OCI-LY7 (cell line): ENCODE measurements around the gene PHPT1. TPM values are rescaled to one million over a fixed set of nuclear protein-coding genes. Genes with fewer than 3 reads are reported as not detected.
"Not testable (repeated sequence)": the region's sequence is repeated elsewhere in the genome, so short reads cannot be mapped to it uniquely, and the experiment has no call there.

ENCODE experiments used
- BruUV-seq: library from RNA; stranded (reverse); fragments of 400-500 nt; replicated peaks from 2 replicates; lab custom pipeline; 2021; lab: Mats Ljungman, UMichigan
- CTCF ChIA-PET: fragments of 300-600 bp; sonication (Branson Sonifier 250); formaldehyde crosslinking; loops from one replicate; lab custom pipeline; 2022; ENCODE audit warnings: antibody characterized with exemption; ENCODE audit not compliant: unreplicated experiment; lab: Charles Lee
- POLR2A ChIA-PET: fragments of 300-600 bp; sonication (Branson Sonifier 250); formaldehyde crosslinking; loops from one replicate; lab custom pipeline; 2022; ENCODE audit warnings: antibody characterized with exemption; lab: Charles Lee
- DNase-seq: peaks from one replicate; pipeline ENCODE4 v3.0.0-alpha.2; 2015; ENCODE audit warnings: low spot score
- H2AFZ ChIP-seq: fragments of 200-600 bp; sonication (generic), shearing (Covaris generic); 2 replicates; pipeline ENCODE4 v1.6.1; 2014; ENCODE audit warnings: mild to moderate bottlenecking, antibody characterized with exemption, low read length, moderate library complexity
- H3K27ac ChIP-seq: fragments of 200-600 bp; sonication (generic); 2 replicates; pipeline ENCODE4 v1.5.1; 2014; ENCODE audit warnings: mixed run types, low read depth, mild to moderate bottlenecking, moderate library complexity, low read length, inconsistent platforms; ENCODE audit not compliant: poor library complexity, severe bottlenecking
- H3K36me3 ChIP-seq: fragments of 200-600 bp; sonication (generic); 2 replicates; pipeline ENCODE4 v1.6.1; 2014; ENCODE audit warnings: mild to moderate bottlenecking, antibody characterized with exemption, low read length, moderate library complexity, mixed read lengths; ENCODE audit not compliant: insufficient read depth
- H3K4me1 ChIP-seq: fragments of 200-600 bp; sonication (generic); 2 replicates; pipeline ENCODE4 v1.5.1; 2014; ENCODE audit warnings: mild to moderate bottlenecking, low read length; ENCODE audit not compliant: insufficient read depth, poor library complexity, severe bottlenecking
- H3K4me2 ChIP-seq: fragments of 200-600 bp; sonication (generic); 2 replicates; pipeline ENCODE4 v1.6.1; 2014; ENCODE audit warnings: mild to moderate bottlenecking, low read length
- H3K4me3 ChIP-seq: fragments of 200-600 bp; sonication (generic); 2 replicates; pipeline ENCODE4 v1.5.1; 2014; ENCODE audit warnings: mild to moderate bottlenecking, low read depth, low read length; ENCODE audit not compliant: poor library complexity, severe bottlenecking
- H3K79me2 ChIP-seq: fragments of 200-600 bp; sonication (generic); 2 replicates; pipeline ENCODE4 v1.6.1; 2016; ENCODE audit warnings: low read depth, mild to moderate bottlenecking, low read length, moderate library complexity, mixed read lengths; ENCODE audit not compliant: insufficient read depth
- H3K9me2 ChIP-seq: fragments of 200-600 bp; sonication (generic); 2 replicates; pipeline ENCODE4 v1.6.1; 2016; ENCODE audit warnings: mild to moderate bottlenecking, low read length, mixed read lengths; ENCODE audit not compliant: insufficient read depth
- H3K9me3 ChIP-seq: fragments of 200-600 bp; sonication (generic); 2 replicates; pipeline ENCODE4 v1.6.1; 2014; ENCODE audit warnings: mild to moderate bottlenecking, mixed run types, low read length, mixed read lengths
- H4K20me1 ChIP-seq: fragments of 200-600 bp; sonication (generic); 2 replicates; pipeline ENCODE4 v1.6.1; 2014; ENCODE audit warnings: mild to moderate bottlenecking, antibody characterized with exemption, low read length, moderate library complexity, mixed read lengths; ENCODE audit not compliant: insufficient read depth
- CTCF ChIP-seq: fragments of 200-600 bp; sonication (generic); conservative IDR thresholded peaks from 2 replicates; pipeline ENCODE4 v1.5.1; 2014; ENCODE audit warnings: mild to moderate bottlenecking, antibody characterized with exemption, low read length, moderate library complexity, mixed read lengths
- EZH2phosphoT487 ChIP-seq: fragments of 200-600 bp; sonication (generic); IDR thresholded peaks from 2 replicates; pipeline ENCODE4 v1.6.1; 2018; ENCODE audit warnings: low read depth, borderline replicate concordance, mild to moderate bottlenecking, mixed run types, antibody characterized with exemption, low read length, moderate library complexity, mixed read lengths
- intact Hi-C: fragments of 100-400 bp; cut with micrococcal nuclease; formaldehyde crosslinking; loops from one replicate; pipeline ENCODE4 v1.10.0; 2022; ENCODE audit not compliant: unreplicated experiment
- total RNA-seq, 2 experiments: library from RNA; depleted of rRNA in 1 of 2; stranded (reverse); fragments of >200 nt in 1 of 2; shearing (Covaris generic) in 1 of 2; gene quantifications; 2 replicates each; pipeline ENCODE4 v1.2.3, GENCODE V29; 2014 to 2022

The PHPT1 gene
- total RNA-seq, 2 experiments from 2014 or later = 49.9 to 56.9 TPM

- Histone ChIP-seq H3K9me2 (no peaks in the 10 kb centered on the region), H3K4me2 (peak overlapping the region; percentile 39; the same call in 1 of the 2 replicates), H3K4me3 (no peak overlapping the region), H2AFZ (no peak overlapping the region), H3K27ac (no peak overlapping the region), H4K20me1 (no peaks in the 10 kb centered on the region), H3K36me3 (no peaks in the 10 kb centered on the region), H3K9me3 (no peaks in the 10 kb centered on the region), H3K79me2 (no peaks in the 10 kb centered on the region), H3K4me1 (peaks cover 21% of the 10 kb centered on the region)
- POLR2A ChIA-PET = no interaction called here
- BruUV-seq = no TSS peak
- DNase-seq = peak; percentile 27
- CTCF ChIA-PET = no interaction called here
- TF ChIP-seq EZH2phosphoT487 (no peak), CTCF (no peak)
- intact Hi-C loops = no loop called here
These were observed 32.5 kb downstream of the PHPT1 start for GRCh38 chr9:136881691-136882108.

- Histone ChIP-seq H3K4me3 (no peak overlapping the region), H3K4me1 (peaks cover 21% of the 10 kb centered on the region), H4K20me1 (no peaks in the 10 kb centered on the region), H3K9me3 (no peaks in the 10 kb centered on the region), H3K36me3 (no peaks in the 10 kb centered on the region), H3K27ac (no peak overlapping the region), H3K79me2 (peaks cover 5% of the 10 kb centered on the region), H3K4me2 (peak overlapping the region; percentile 39), H2AFZ (no peak overlapping the region), H3K9me2 (no peaks in the 10 kb centered on the region)
- peak; percentile 25 for DNase-seq
- no TSS peak for BruUV-seq
- ChIA-PET CTCF (interaction anchor here (0.6 kb wide), 1 partner anchor 114 kb away, joined by 6 read pairs; no protein-coding TSS in a partner anchor), POLR2A (no interaction called here)
- intact Hi-C loops = no loop called here
- TF ChIP-seq EZH2phosphoT487 (no peak), CTCF (no peak)
These were observed 33.1 kb downstream of the PHPT1 start for GRCh38 chr9:136882109-136882946.

- CTCF ChIA-PET, BruUV-seq, H3K9me2 ChIP-seq, intact Hi-C loops, DNase-seq, H3K9me3 ChIP-seq, H2AFZ ChIP-seq, H3K4me3 ChIP-seq, H3K4me2 ChIP-seq, H4K20me1 ChIP-seq, H3K36me3 ChIP-seq, H3K27ac ChIP-seq, POLR2A ChIA-PET: not testable (repeated sequence)
- Histone ChIP-seq H3K79me2 (peaks cover 11% of the 10 kb centered on the region), H3K4me1 (peaks cover 21% of the 10 kb centered on the region)
These were observed 33.7 kb downstream of the PHPT1 start for GRCh38 chr9:136882947-136883283.

GRCh38 chr9:136883670-136884069 lies 34.5 kb downstream of the PHPT1 start:
- H3K4me3 ChIP-seq, POLR2A ChIA-PET, H3K9me3 ChIP-seq, H4K20me1 ChIP-seq, BruUV-seq, H3K9me2 ChIP-seq, H3K4me2 ChIP-seq, intact Hi-C loops, H2AFZ ChIP-seq, DNase-seq, H3K36me3 ChIP-seq, H3K27ac ChIP-seq, CTCF ChIA-PET: not testable (repeated sequence)
- Histone ChIP-seq H3K4me1 (peaks cover 21% of the 10 kb centered on the region), H3K79me2 (peaks cover 18% of the 10 kb centered on the region)
